ENCODE measurements around the gene INKA1. TPM values are rescaled to one million over a fixed set of nuclear protein-coding genes. Genes with fewer than 3 reads are reported as not detected.
"Not testable (repeated sequence)": the region's sequence is repeated elsewhere in the genome, so short reads cannot be mapped to it uniquely, and the experiment has no call there.

INKA1 gene
- total and polyA plus RNA-seq, 9 of the 15 experiments (the other 6 are each of a cell fraction or from before 2014, with no cell fraction given) = 0.55 to 13.9 (median 6.7) TPM

- no peak for TF ChIP-seq BRCA1 (IDR thresholded peaks at IDR 0.05)
- TF ChIP-seq BRCA1 (CRISPR knock-in tag; IDR thresholded peaks at IDR 0.05) = 0 out of 2 replicates have a peak, but pooled peaks have one; percentile 40
- no peak for TF ChIP-seq ZNF77 (CRISPR knock-in tag; IDR thresholded peaks at IDR 0.05)
- TF ChIP-seq ZNF217 (CRISPR knock-in tag; IDR thresholded peaks at IDR 0.05) = no peak
- no peak for TF ChIP-seq NR4A1 (CRISPR knock-in tag; IDR thresholded peaks at IDR 0.05)
- peak; percentile 29; the same call in 1 of the 2 replicates for TF ChIP-seq NR4A1 (tag; IDR thresholded peaks at IDR 0.05)
Measured at GRCh38 chr3:49813497-49814174, 10.6 kb downstream of the INKA1 start, which contains the start of gene UBA7 (continued).

- H3K27ac ChIP-seq (ENCODE audit: extremely low read depth, low read depth, low read length); H3K79me2 ChIP-seq (ENCODE audit: control insufficient read depth, insufficient read depth, low read length); in situ Hi-C loops (cut with MboI); H2AFZ ChIP-seq (ENCODE audit: low read depth, low read length); H3K36me3 ChIP-seq (ENCODE audit: control insufficient read depth, insufficient read depth, low read length); intact Hi-C loops (cut with micrococcal nuclease); H3K9me1 ChIP-seq (ENCODE audit: control insufficient read depth, insufficient read depth, low read length); H3K4me1 ChIP-seq (replicated peaks in 1 of 2; ENCODE audit: control insufficient read depth in 2 of 2, insufficient read depth in 2 of 2, low read length in 2 of 2); BruUV-seq (replicated peaks); H3K4me2 ChIP-seq (ENCODE audit: insufficient read depth, low read length); FAIRE-seq; H3K4me3 ChIP-seq; H3K27me3 ChIP-seq (ENCODE audit: control insufficient read depth in 2 of 2, insufficient read depth in 2 of 2, low read length in 2 of 2); ATAC-seq; H3K9me3 ChIP-seq (replicated peaks; ENCODE audit: control insufficient read depth, insufficient read depth, low read depth, low read length); DNase-seq (ENCODE audit: extremely low read depth in 1 of 4, low spot score in 3 of 4); H3K9ac ChIP-seq (ENCODE audit: insufficient read depth in 1 of 2, low read depth in 2 of 2, low read length in 2 of 2); CTCF ChIA-PET (ENCODE audit: low intra/inter-chr PET ratio); H4K20me1 ChIP-seq (replicated peaks; ENCODE audit: control insufficient read depth, insufficient read depth, low read length): not testable (repeated sequence)
- WGBS (ENCODE audit: insufficient coverage, low coverage, missing lambda C conversion rate) = 20% methylated on average over 1 of the region's 3 CpGs
- peak; percentile 89 for TF ChIP-seq ZNF316 (IDR thresholded peaks at IDR 0.05)
- TF ChIP-seq C11orf30 (IDR thresholded peaks at IDR 0.05; ENCODE audit: low read depth) = peak; percentile 53; the same call in 1 of the 2 replicates
- POLR2A ChIA-PET = interaction anchor here (0.6 to 1.5 kb wide), 3 partner anchors 8 to 15 kb away, joined by 3 read pairs; no protein-coding TSS in a partner anchor
Measured at GRCh38 chr3:49823131-49823530, 20.1 kb downstream of the INKA1 start.

Data from K562 (cell line).